H1 (cell line): Measurements from ENCODE around the gene PDE6B. TPM values are rescaled to one million over a fixed set of nuclear protein-coding genes. Genes with fewer than 3 reads are reported as not detected.

Source experiments
- EZH2 ChIP-seq: fragments of 200-600 bp; sonication (generic); IDR thresholded peaks from 2 replicates; pipeline ENCODE4 v1.7.1; 2012; ENCODE audit warnings: low read depth, mild to moderate bottlenecking, moderate library complexity, low read length, inconsistent platforms; ENCODE audit not compliant: severe bottlenecking
- RNF2 ChIP-seq: fragments of 200-900, 300-1000 bp; sonication (generic); IDR thresholded peaks from 2 replicates; pipeline ENCODE4 v1.7.1; 2016; ENCODE audit warnings: borderline replicate concordance, low read depth, mild to moderate bottlenecking, antibody characterized with exemption, low read length; ENCODE audit not compliant: poor library complexity, severe bottlenecking; ENCODE audit errors: missing control alignments
- polyA plus RNA-seq, 7 experiments: library from polyadenylated mRNA; depleted of rRNA in 3 of 7; stranded (reverse) in 5 of 7; unstranded in 2 of 7; fragments of >200 nt in 5 of 7; fragments of 200-250 nt in 2 of 7; gene quantifications; 1 replicate in 5 of 7; 2 replicates in 1 of 7; 4 replicates in 1 of 7; pipeline versions ENCODE4 v1.2.1 to v1.2.3, GENCODE V29; 2011 to 2013; ENCODE audit warnings: missing spikeins in 2 of 7, mixed read lengths in 2 of 7
- total RNA-seq: library from RNA; stranded (reverse); fragmentation: NEBNext Ultra II Directional; extraction: Animal tissue kit (Norgen Biotek cat#: 25700); gene quantifications from 2 replicates; pipeline ENCODE4 v1.2.1, GENCODE V29; 2021
- TF ChIP-seq, protein P1 (sequence below): IDR thresholded peaks from 2 replicates; pipeline ENCODE4 v1.6.1; 2012; ENCODE audit warnings: inconsistent platforms

Gene PDE6B
- total and polyA plus RNA-seq, 2 of the 8 experiments (the other 6 are each of a cell fraction or from before 2014, with no cell fraction given), result 4.1 to 8.4 TPM

DNA sequence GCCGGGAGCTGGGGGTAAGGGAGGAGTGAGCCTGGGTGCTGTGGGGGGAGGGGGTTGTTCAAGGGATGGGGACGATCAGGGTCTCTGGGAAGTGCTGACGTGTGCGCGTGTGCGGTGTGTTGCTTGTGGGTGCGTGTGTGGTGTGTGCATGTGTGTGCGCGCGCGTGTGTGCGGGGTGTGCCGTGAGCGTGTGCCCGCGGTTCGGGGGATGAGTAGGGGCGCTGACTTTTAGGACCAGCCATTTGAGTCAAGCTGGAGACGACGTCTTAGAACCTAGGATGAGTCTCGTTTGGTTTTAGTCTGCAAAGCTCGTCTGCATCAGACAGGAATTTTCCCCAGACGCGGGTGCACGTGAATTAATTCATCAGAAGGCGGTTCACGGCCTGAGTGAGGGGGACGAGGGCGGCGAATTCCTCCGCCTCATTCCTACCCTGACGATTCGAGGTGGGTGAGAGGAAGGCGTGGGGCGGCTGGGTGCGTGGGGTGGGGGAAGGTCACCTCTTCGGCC, 48.3 kb upstream of the PDE6B start (continued):
- no peak for TF ChIP-seq RNF2
- TF ChIP-seq, protein P1, sequence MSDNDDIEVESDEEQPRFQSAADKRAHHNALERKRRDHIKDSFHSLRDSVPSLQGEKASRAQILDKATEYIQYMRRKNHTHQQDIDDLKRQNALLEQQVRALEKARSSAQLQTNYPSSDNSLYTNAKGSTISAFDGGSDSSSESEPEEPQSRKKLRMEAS, result peak; percentile 56
- TF ChIP-seq EZH2, result peak; percentile 19
